Lower lobe of right lung (tissue), 2 donors: Measurements from ENCODE around the gene METTL9. TPM values are rescaled to one million over a fixed set of nuclear protein-coding genes. Genes with fewer than 3 reads are reported as not detected.
A peak's percentile ranks its signal among the peaks of the same experiment; 100 is the strongest.
"Not testable (repeated sequence)": the region's sequence is repeated elsewhere in the genome, so short reads cannot be mapped to it uniquely, and the experiment has no call there.

ENCODE experiments used
- ATAC-seq, 2 donors: fragments of 200-7000 bp; cut with Tn5 transposase; one replicate each; pipeline ENCODE4 v1.9.1; 2020 to 2022; ENCODE audit warnings: mild to moderate bottlenecking in 2 of 2, moderate library complexity in 2 of 2
- DNase-seq: peaks from one replicate; pipeline ENCODE4 v3.0.0-alpha.2; 2020
- H3K27ac ChIP-seq: fragments of 200-600 bp; one replicate; pipeline ENCODE4 v1.8.0; 2022
- H3K27me3 ChIP-seq: fragments of 200-600 bp; one replicate; pipeline ENCODE4 v1.8.0; 2022; ENCODE audit warnings: low read depth
- H3K36me3 ChIP-seq: fragments of 200-600 bp; one replicate; pipeline ENCODE4 v1.8.0; 2022; ENCODE audit warnings: mild to moderate bottlenecking
- H3K4me1 ChIP-seq: fragments of 200-600 bp; one replicate; pipeline ENCODE4 v1.8.0; 2022
- H3K4me3 ChIP-seq: fragments of 200-600 bp; one replicate; pipeline ENCODE4 v1.8.0; 2022; ENCODE audit warnings: mild to moderate bottlenecking
- H3K9me3 ChIP-seq: fragments of 200-600 bp; one replicate; pipeline ENCODE4 v1.8.0; 2022
- intact Hi-C: fragments of 100-400 bp; cut with DNase I; formaldehyde crosslinking; loops from one replicate; pipeline ENCODE4 v1.11.0; 2022
- total RNA-seq: library from RNA; stranded (reverse); fragmentation: NEBNext Ultra II Directional; extraction: Animal tissue kit (Norgen Biotek cat#: 25700); gene quantifications from one replicate; pipeline ENCODE4 v1.2.1, GENCODE V29; 2021
- TF ChIP-seq, protein P1 (sequence below): fragments of 200-600 bp; IDR thresholded peaks from one replicate; pipeline ENCODE4 v1.8.0; 2022; ENCODE audit warnings: antibody characterized with exemption, mild to moderate bottlenecking
- donor health status: DM: no; HTN: yes; CAD: no; lungs with severe emphysema.

METTL9 gene
- total RNA-seq, 1 donor from 2014 or later, result 74.1 TPM

GRCh38 chr16:21646721-21647561 lies 47.6 kb downstream of the METTL9 start:
- peak; percentile 41 to 69 for ATAC-seq
- Histone ChIP-seq H3K27me3 (no peaks in the 10 kb centered on the region), H3K9me3 (no peaks in the 10 kb centered on the region), H3K4me1 (peaks cover 42% of the 10 kb centered on the region), H3K27ac (peak overlapping the region; percentile 25), H3K4me3 (no peak overlapping the region), H3K36me3 (peaks cover 31% of the 10 kb centered on the region)
- DNase-seq, result no peak
- intact Hi-C loops, result no loop called here
- TF ChIP-seq, protein P1, sequence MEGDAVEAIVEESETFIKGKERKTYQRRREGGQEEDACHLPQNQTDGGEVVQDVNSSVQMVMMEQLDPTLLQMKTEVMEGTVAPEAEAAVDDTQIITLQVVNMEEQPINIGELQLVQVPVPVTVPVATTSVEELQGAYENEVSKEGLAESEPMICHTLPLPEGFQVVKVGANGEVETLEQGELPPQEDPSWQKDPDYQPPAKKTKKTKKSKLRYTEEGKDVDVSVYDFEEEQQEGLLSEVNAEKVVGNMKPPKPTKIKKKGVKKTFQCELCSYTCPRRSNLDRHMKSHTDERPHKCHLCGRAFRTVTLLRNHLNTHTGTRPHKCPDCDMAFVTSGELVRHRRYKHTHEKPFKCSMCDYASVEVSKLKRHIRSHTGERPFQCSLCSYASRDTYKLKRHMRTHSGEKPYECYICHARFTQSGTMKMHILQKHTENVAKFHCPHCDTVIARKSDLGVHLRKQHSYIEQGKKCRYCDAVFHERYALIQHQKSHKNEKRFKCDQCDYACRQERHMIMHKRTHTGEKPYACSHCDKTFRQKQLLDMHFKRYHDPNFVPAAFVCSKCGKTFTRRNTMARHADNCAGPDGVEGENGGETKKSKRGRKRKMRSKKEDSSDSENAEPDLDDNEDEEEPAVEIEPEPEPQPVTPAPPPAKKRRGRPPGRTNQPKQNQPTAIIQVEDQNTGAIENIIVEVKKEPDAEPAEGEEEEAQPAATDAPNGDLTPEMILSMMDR, result no peak

DNA sequence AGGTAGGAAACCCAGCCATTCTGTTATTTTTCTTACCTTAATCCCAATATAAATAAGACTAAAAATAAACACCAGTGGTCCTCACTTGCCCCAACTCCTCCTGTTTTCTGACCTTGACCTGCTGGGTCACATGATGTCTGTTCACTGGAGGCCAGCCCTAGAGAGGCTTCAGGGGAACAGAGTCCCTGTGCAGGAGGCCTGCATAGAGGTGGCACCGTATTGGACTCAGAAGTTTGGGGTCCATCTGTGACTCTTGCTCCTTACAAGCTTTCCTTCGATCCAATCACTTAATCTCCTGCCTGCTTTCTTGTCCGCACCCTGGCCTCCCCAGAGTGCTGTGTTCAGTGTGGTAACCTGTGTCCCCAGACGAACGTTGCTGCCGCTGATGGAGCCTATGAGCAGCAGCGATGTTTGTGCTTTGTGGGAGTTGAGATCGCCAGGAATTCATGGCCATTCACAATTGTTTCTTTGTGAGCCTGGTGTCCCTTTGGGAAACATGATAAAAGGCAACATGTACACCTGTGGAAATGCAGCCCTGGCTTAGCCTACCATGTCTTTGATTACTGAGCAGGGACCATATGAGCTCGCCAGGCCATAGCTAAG lies 48.3 kb downstream of the METTL9 start:
- Histone ChIP-seq H3K27me3 (no peaks in the 10 kb centered on the region), H3K9me3 (no peaks in the 10 kb centered on the region), H3K4me1 (peaks cover 42% of the 10 kb centered on the region), H3K27ac (peak overlapping the region; percentile 25), H3K4me3 (no peak overlapping the region), H3K36me3 (peaks cover 27% of the 10 kb centered on the region)
- TF ChIP-seq, protein P1, result no peak
- intact Hi-C loops, result no loop called here
- ATAC-seq (no peak), DNase-seq (no peak)

GRCh38 chr16:21649826-21650406 lies 50.5 kb downstream of the METTL9 start:
- H3K9me3 ChIP-seq, ATAC-seq, H3K27me3 ChIP-seq, H3K27ac ChIP-seq, DNase-seq, intact Hi-C loops: not testable (repeated sequence)
- Histone ChIP-seq H3K4me1 (peaks cover 49% of the 10 kb centered on the region), H3K4me3 (peak overlapping the region; percentile 38), H3K36me3 (peaks cover 20% of the 10 kb centered on the region)

- TF ChIP-seq, protein P1, result no peak
- peaks cover 45% of the 10 kb centered on the region for H3K4me1 ChIP-seq
- intact Hi-C loops, result no loop called here
- no peaks in the 10 kb centered on the region for H3K27me3 ChIP-seq
- no peak for DNase-seq
- peaks cover 26% of the 10 kb centered on the region for H3K36me3 ChIP-seq
- H3K9me3 ChIP-seq, result no peaks in the 10 kb centered on the region
- peak; percentile 43 to 65 for ATAC-seq
- no peak overlapping the region for H3K27ac ChIP-seq
- peak overlapping the region; percentile 38 for H3K4me3 ChIP-seq
Observed at GRCh38 chr16:21650521-21650920, 51.1 kb downstream of the METTL9 start.

DNA sequence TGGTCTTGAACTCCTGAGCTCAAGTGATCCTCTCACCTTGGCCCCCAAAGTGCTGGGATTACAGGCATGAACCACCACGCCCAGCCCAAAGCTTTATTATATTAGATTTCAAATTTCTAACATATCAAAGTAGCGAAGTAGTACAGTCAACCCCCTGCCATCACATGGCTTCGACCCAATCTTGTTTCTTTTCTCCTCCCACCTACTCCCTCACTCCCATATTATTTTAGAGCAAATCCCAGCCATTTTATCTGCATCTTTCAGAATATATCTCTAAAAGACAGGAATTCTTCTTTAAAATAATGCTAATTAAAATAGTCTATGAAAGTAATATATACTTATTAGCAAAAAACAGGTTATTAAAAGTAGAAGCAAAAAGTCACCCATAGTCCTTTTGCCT lies 52.1 kb downstream of the METTL9 start:
- H3K4me3 ChIP-seq, result peak overlapping the region; percentile 38
- TF ChIP-seq, protein P1, result no peak
- intact Hi-C loops, result no loop called here
- peaks cover 36% of the 10 kb centered on the region for H3K4me1 ChIP-seq
- H3K36me3 ChIP-seq, result peaks cover 36% of the 10 kb centered on the region
- peak overlapping the region; percentile 42 for H3K27ac ChIP-seq
- no peaks in the 10 kb centered on the region for H3K27me3 ChIP-seq
- ATAC-seq (no peak), DNase-seq (no peak)
- H3K9me3 ChIP-seq, result no peaks in the 10 kb centered on the region
